Naive thymus-derived CD8-positive, alpha-beta T cell (primary cell): ENCODE results near the gene WDPCP. TPM values are rescaled to one million over a fixed set of nuclear protein-coding genes. Genes with fewer than 3 reads are reported as not detected.
"Not testable (repeated sequence)": the region's sequence is repeated elsewhere in the genome, so short reads cannot be mapped to it uniquely, and the experiment has no call there.

ENCODE experiments used
- ATAC-seq, 2 donors: fragments of 150-1000 bp; cut with Tn5 transposase in 1 of 2; sonication (Bioruptor Pico), chemical (Tn5 transposase) in 1 of 2; 1 replicate in 1 of 2; 2 replicates in 1 of 2; pipeline ENCODE4 v1.10.0; 2021; ENCODE audit warnings: mild to moderate bottlenecking in 2 of 2, moderate library complexity in 2 of 2
- POLR2A ChIA-PET: fragments of 350-600 bp; sonication (Branson Sonifier 250); formaldehyde crosslinking; loops from one replicate; lab custom pipeline; 2021; ENCODE audit warnings: antibody characterized with exemption; lab: Charles Lee
- DNase-seq, 10 donors: peaks; one replicate each; pipeline versions ENCODE4 v3.0.0 to v3.0.0-alpha.2; 2020 to 2022
- H3K27ac Mint-ChIP-seq, 10 donors: one replicate each; pipeline ENCODE4 v1.8.0; 2020 to 2022; ENCODE audit warnings: mild to moderate bottlenecking in 10 of 10, mixed read lengths in 10 of 10, moderate library complexity in 4 of 10, inconsistent platforms in 1 of 10
- H3K27me3 Mint-ChIP-seq, 5 donors: one replicate each; pipeline ENCODE4 v1.8.0; 2021 to 2022; ENCODE audit warnings: mixed read lengths in 5 of 5
- H3K36me3 Mint-ChIP-seq, 3 donors: one replicate each; pipeline ENCODE4 v1.8.0; 2020 to 2022; ENCODE audit warnings: mixed read lengths in 3 of 3, mild to moderate bottlenecking in 2 of 3, inconsistent platforms in 1 of 3
- H3K4me1 Mint-ChIP-seq, 4 donors: one replicate each; pipeline ENCODE4 v1.8.0; 2021 to 2022; ENCODE audit warnings: mixed read lengths in 4 of 4
- H3K4me3 Mint-ChIP-seq, 10 donors: one replicate each; pipeline ENCODE4 v1.8.0; 2020 to 2022; ENCODE audit warnings: mild to moderate bottlenecking in 10 of 10, mixed read lengths in 10 of 10, moderate library complexity in 6 of 10, inconsistent platforms in 1 of 10
- H3K9me3 Mint-ChIP-seq, 9 donors: one replicate each; pipeline ENCODE4 v1.8.0; 2020 to 2022; ENCODE audit warnings: mixed read lengths in 9 of 9, mild to moderate bottlenecking in 3 of 9, inconsistent platforms in 1 of 9, moderate library complexity in 1 of 9
- polyA plus RNA-seq, 3 donors: library from polyadenylated mRNA; unstranded; fragments of 300-500 nt; fragmentation: Illumina TruSeq; gene quantifications; one replicate each; pipeline ENCODE4 v1.2.3, GENCODE V29; 2021
- total RNA-seq, 8 experiments: library from RNA in 2 of 8; stranded (reverse) in 2 of 8; gene quantifications; one replicate each; pipeline ENCODE4 v1.2.3 and lab custom pipeline; 2021 to 2026

WDPCP gene
- total and polyA plus RNA-seq, 5 experiments from 2014 or later: 3.5 to 14.7 (median 7.9) TPM

DNA sequence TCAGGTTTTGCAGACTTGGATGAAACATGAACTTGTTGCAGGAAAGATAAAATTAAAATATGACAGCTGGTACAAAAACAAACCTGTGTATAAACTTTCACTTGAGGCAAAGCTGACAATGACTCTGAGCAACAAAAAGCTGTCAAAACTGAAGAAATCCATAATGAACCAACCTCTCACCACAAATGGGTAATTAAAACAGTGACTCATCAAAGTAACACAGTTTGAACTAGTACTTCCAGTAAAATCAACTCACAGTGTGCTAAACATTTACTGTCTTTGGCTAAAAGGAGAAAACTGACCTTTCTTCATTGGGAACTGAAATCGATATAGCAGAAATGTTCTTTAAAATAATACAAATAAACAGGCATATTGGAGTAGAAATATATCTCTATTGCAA lies 209.7 kb downstream of the WDPCP start:
- POLR2A ChIA-PET: no interaction called here
- DNase-seq: no peak
- H3K27me3 Mint-ChIP-seq: no peaks in the 10 kb centered on the region
- H3K27ac Mint-ChIP-seq: no peak overlapping the region
- no peak for ATAC-seq
- no peak overlapping the region for H3K4me3 Mint-ChIP-seq
- H3K36me3 Mint-ChIP-seq: peaks cover 22 to 59% (median 53%) of the 10 kb centered on the region in 3 donors
- no peaks in the 10 kb centered on the region for H3K4me1 Mint-ChIP-seq
- peaks cover 0 to 5% (median 3%) of the 10 kb centered on the region in 9 donors for H3K9me3 Mint-ChIP-seq

GRCh38 chr2:63374341-63374740 lies 213.9 kb downstream of the WDPCP start:
- Mint-ChIP-seq H3K27me3 (no peaks in the 10 kb centered on the region), H3K4me1 (no peaks in the 10 kb centered on the region), H3K9me3 (peaks cover 2 to 32% (median 20%) of the 10 kb centered on the region in 9 donors), H3K27ac (no peak overlapping the region), H3K36me3 (peaks cover 33 to 67% (median 47%) of the 10 kb centered on the region in 3 donors), H3K4me3 (no peak overlapping the region)
- ATAC-seq: no peak
- DNase-seq: no peak
- POLR2A ChIA-PET: no interaction called here

DNA sequence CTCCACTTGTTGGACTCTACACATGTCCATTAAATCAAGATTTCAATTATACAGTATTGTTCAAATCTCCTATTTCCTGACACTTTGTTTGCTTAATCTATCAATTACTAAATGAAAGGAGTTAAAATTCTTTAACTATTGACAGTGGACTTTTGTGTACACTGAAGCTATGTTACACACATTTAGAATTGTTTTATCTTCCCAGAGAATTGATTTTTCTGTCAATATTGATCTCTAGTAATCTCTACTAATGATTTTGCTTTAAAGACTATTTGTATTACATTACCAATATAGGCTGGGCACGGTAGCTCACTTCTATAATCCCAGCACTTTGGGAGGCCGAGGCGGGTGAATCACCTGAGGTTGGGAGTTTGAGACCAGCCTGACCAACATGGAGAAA lies 215.7 kb downstream of the WDPCP start:
- no peaks in the 10 kb centered on the region for H3K27me3 Mint-ChIP-seq
- no peaks in the 10 kb centered on the region for H3K4me1 Mint-ChIP-seq
- peaks cover 2 to 32% (median 20%) of the 10 kb centered on the region in 9 donors for H3K9me3 Mint-ChIP-seq
- no peak overlapping the region for H3K27ac Mint-ChIP-seq
- H3K4me3 Mint-ChIP-seq: no peak overlapping the region
- POLR2A ChIA-PET: no interaction called here
- DNase-seq: no peak
- ATAC-seq: no peak
- peaks cover 31 to 66% (median 42%) of the 10 kb centered on the region in 3 donors for H3K36me3 Mint-ChIP-seq

DNA sequence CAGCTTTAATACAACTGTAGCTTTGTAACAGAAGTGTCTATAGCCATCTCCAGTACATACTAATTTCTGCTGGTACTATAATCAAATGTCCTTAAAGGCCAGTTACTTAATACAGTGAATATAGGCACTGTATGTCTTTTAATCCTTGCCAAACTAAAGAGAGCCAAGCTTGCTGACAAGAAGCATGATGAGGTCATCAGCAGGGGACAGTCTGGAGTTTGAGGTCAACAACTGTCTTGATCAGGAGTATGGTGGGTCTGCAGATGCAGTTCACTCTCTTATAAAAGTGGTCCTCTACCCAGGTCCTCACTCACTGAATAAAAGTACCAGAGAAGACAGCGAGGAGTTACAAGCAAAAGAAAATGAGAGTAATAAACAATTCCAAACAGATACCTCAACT lies 219.1 kb downstream of the WDPCP start:
- Mint-ChIP-seq H3K9me3 (peaks cover 2 to 32% (median 20%) of the 10 kb centered on the region in 9 donors), H3K27me3 (no peaks in the 10 kb centered on the region), H3K36me3 (peaks cover 31 to 58% (median 32%) of the 10 kb centered on the region in 3 donors), H3K4me1 (peaks cover 0 to 3% (median 0%) of the 10 kb centered on the region in 4 donors), H3K4me3 (no peak overlapping the region), H3K27ac (no peak overlapping the region)
- ATAC-seq (no peak), DNase-seq (no peak)
- POLR2A ChIA-PET: no interaction called here

- Mint-ChIP-seq H3K27me3 (no peaks in the 10 kb centered on the region), H3K27ac (no peak overlapping the region), H3K4me3 (no peak overlapping the region), H3K4me1 (peaks cover 0 to 3% (median under 1%) of the 10 kb centered on the region in 4 donors), H3K36me3 (peaks cover 8 to 22% (median 12%) of the 10 kb centered on the region in 3 donors), H3K9me3 (peaks cover 0 to 3% (median 0%) of the 10 kb centered on the region in 9 donors)
- POLR2A ChIA-PET: no interaction called here
- ATAC-seq (no peak), DNase-seq (no peak)
Measured at GRCh38 chr2:63364866-63365265, 223.4 kb downstream of the WDPCP start.

DNA sequence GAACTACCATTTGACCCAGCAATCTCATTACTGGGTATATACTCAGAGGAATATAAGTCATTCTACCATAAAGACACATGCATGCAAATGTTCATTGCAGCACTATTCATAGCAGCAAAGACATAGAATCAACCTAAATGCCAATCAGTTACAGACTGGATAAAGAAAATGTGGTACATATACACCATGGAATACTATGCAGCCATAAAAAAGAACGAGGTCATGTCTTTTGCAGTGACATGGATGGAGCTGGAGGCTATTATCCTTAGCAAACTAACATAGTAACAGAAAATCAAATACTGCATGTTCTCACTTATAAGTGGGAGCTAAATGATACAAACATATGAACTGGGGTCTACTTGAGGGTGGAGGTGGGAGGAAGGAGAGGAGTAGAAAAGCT lies 230.6 kb downstream of the WDPCP start:
- H3K4me3 Mint-ChIP-seq, H3K4me1 Mint-ChIP-seq, H3K27me3 Mint-ChIP-seq, ATAC-seq, H3K27ac Mint-ChIP-seq, DNase-seq, POLR2A ChIA-PET: not testable (repeated sequence)
- H3K36me3 Mint-ChIP-seq: peaks cover 38 to 67% (median 43%) of the 10 kb centered on the region in 3 donors
- peaks cover 12 to 55% (median 36%) of the 10 kb centered on the region in 9 donors for H3K9me3 Mint-ChIP-seq

- ATAC-seq (no peak), DNase-seq (no peak)
- Mint-ChIP-seq H3K4me3 (no peak overlapping the region), H3K27ac (no peak overlapping the region), H3K4me1 (peaks cover 0 to 1% (median 0%) of the 10 kb centered on the region in 4 donors), H3K36me3 (peaks cover 35 to 79% (median 48%) of the 10 kb centered on the region in 3 donors), H3K9me3 (peaks cover 14 to 56% (median 42%) of the 10 kb centered on the region in 9 donors), H3K27me3 (no peaks in the 10 kb centered on the region)
- POLR2A ChIA-PET: no interaction called here
Measured at GRCh38 chr2:63347361-63347760, 240.9 kb downstream of the WDPCP start.

DNA sequence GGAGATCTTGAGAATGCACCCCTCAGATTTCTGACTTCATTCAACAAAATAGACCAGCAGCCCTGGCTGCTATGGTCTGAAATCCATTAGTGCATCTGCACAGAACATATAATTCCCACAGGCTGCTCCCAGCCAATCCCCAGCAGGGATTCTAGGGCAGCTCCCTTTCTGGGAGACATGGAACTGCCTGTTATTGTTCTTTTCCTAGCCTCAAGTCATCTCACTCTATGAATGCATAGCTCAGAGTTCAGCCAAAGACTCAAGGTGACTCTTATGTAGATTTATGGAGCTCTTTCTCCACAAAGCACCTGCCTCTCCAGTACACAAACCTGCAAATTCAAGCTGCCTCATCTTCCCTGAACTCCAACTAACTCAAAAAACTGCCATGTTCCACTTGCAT lies 241.9 kb downstream of the WDPCP start:
- no peaks in the 10 kb centered on the region for H3K27me3 Mint-ChIP-seq

DNA sequence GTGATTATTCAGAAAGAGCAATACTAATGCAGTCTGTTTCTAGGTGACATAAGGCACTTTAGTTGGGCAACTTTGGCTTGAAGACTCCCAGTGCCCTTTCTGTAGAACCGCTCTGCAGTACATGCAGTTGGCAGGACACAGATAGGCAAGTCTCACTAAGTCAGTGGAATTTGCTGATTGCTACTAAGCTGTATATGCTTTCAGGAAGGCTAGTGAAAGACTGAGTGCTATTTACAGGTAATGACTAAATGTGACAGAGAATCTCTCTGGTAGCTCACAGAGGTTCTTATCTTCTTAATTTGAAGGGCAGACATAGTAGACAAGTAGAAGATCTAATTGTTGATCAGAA lies 243.0 kb downstream of the WDPCP start:
- no peak for DNase-seq
- POLR2A ChIA-PET: no interaction called here
- ATAC-seq: no peak
- H3K27ac Mint-ChIP-seq: no peak overlapping the region
- no peak overlapping the region for H3K4me3 Mint-ChIP-seq
- H3K9me3 Mint-ChIP-seq: peaks cover 9 to 55% (median 35%) of the 10 kb centered on the region in 9 donors
- H3K27me3 Mint-ChIP-seq: no peaks in the 10 kb centered on the region
- peaks cover 0 to 1% (median 0%) of the 10 kb centered on the region in 4 donors for H3K4me1 Mint-ChIP-seq
- H3K36me3 Mint-ChIP-seq: peaks cover 23 to 75% (median 40%) of the 10 kb centered on the region in 3 donors

More for the DNA sequence above, 241.9 kb downstream of the WDPCP start:
- Mint-ChIP-seq H3K4me1 (peaks cover 0 to 1% (median 0%) of the 10 kb centered on the region in 4 donors), H3K4me3 (no peak overlapping the region), H3K9me3 (peaks cover 11 to 55% (median 37%) of the 10 kb centered on the region in 9 donors), H3K27ac (no peak overlapping the region), H3K36me3 (peaks cover 27 to 77% (median 44%) of the 10 kb centered on the region in 3 donors)
- POLR2A ChIA-PET: no interaction called here
- no peak for ATAC-seq
- no peak for DNase-seq

DNA sequence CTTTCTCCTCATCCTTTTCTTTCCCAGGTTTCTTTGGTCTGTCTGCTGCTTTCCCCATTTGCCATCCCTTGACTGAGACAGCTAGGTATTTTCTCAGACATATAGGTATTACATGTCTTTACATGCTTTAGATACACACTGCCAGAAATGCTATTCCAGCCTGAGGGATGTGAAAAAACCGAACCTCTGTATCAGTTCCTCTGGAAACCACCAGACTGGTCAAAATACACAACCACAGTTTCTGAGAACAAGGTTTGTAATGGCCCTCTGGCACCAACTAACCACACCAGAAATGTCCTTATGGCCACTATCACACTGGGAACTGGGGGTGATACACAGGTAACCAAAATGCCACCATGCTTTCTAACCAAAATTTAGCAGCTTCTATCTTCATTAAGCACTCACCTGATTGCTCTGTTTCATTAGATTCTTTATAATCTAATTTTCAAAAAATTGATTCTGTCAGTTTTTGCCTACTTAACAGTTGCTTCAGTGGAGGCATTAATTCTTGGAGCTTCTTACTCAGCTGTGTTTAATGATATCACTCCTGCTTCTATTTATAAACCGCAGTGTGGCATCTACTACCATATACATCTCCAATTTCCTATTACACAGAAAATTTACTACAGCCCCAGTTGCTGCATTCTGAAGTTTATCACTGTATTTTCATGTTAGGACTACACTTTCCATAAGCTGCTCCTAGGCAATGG lies 243.5 kb downstream of the WDPCP start:
- POLR2A ChIA-PET: no interaction called here
- peaks cover 23 to 75% (median 40%) of the 10 kb centered on the region in 3 donors for H3K36me3 Mint-ChIP-seq
- no peaks in the 10 kb centered on the region for H3K27me3 Mint-ChIP-seq
- DNase-seq (no peak), ATAC-seq (no peak)
- peaks cover 0 to 1% (median 0%) of the 10 kb centered on the region in 4 donors for H3K4me1 Mint-ChIP-seq
- H3K27ac Mint-ChIP-seq: no peak overlapping the region
- no peak overlapping the region for H3K4me3 Mint-ChIP-seq
- peaks cover 9 to 56% (median 34%) of the 10 kb centered on the region in 9 donors for H3K9me3 Mint-ChIP-seq

DNA sequence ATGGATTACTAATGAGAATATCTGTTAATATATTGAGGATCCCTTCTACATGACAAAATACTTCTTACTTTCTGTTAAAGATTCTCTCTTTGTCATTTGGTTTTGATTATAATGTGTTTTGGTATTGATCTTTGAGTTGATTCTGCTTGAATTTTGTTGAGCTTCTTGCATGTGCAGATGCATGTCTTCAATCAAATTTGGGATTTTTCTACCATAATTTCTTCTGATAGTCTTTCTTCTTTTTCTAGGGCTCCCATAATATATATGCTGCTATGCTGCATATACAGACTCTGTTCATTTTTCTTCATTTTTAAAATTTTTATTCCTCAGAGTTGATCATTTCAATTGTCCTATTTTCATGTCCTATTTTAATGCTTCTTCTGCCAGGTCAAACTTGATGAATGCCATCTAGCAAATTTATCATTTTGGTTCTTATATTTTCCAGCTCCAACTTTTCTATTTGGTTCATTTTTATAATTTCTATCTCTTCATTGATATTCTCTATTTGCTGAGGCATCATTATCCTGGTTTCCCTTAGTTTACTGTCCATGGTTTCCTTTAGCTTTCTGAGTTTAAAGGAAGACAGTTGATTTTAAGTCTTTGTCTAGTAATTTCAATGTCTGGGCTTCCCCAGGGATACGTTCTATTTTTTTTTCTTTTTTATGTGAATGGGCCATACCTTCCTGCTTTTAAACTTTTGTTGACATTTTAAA lies 244.7 kb downstream of the WDPCP start:
- no peak overlapping the region for H3K4me3 Mint-ChIP-seq
- H3K27ac Mint-ChIP-seq: no peak overlapping the region
- no peak for DNase-seq
- POLR2A ChIA-PET: no interaction called here
- H3K9me3 Mint-ChIP-seq: peaks cover 9 to 60% (median 39%) of the 10 kb centered on the region in 9 donors
- peaks cover 19 to 75% (median 40%) of the 10 kb centered on the region in 3 donors for H3K36me3 Mint-ChIP-seq
- ATAC-seq: no peak
- H3K4me1 Mint-ChIP-seq: peaks cover 0 to 1% (median 0%) of the 10 kb centered on the region in 4 donors
- no peaks in the 10 kb centered on the region for H3K27me3 Mint-ChIP-seq

GRCh38 chr2:63340443-63340842 lies 247.8 kb downstream of the WDPCP start:
- no peak overlapping the region for H3K27ac Mint-ChIP-seq
- no peaks in the 10 kb centered on the region for H3K27me3 Mint-ChIP-seq

DNA sequence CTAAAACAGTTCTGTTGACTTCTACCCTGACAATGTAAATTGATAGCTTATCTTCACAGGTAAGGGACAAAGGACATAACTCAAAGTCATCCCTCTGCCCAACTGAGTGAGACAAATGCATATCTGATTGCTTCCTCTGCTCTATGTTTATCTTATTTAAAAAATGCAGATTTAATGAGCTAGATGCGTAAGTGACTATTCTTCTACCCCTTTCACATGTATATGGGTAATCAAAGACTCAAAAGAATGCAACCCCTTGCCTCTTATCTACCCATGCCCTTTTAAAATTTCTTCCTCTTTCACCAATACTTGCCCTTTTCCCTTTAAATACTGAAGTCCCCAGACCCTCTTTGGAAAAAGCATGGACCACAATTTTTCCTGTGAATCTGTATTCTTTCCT lies 253.4 kb downstream of the WDPCP start:
- Mint-ChIP-seq H3K27ac (no peak overlapping the region), H3K36me3 (peaks cover 4 to 56% (median 20%) of the 10 kb centered on the region in 3 donors), H3K27me3 (no peaks in the 10 kb centered on the region), H3K9me3 (peaks cover 0 to 28% (median 13%) of the 10 kb centered on the region in 9 donors), H3K4me3 (no peak overlapping the region), H3K4me1 (no peaks in the 10 kb centered on the region)
- DNase-seq (no peak), ATAC-seq (no peak)
- POLR2A ChIA-PET: no interaction called here

More at GRCh38 chr2:63340443-63340842, 247.8 kb downstream of the WDPCP start:
- Mint-ChIP-seq H3K9me3 (peaks cover 7 to 63% (median 36%) of the 10 kb centered on the region in 9 donors), H3K4me1 (peaks cover 0 to 1% (median 0%) of the 10 kb centered on the region in 4 donors), H3K4me3 (no peak overlapping the region), H3K36me3 (peaks cover 15 to 71% (median 31%) of the 10 kb centered on the region in 3 donors)
- POLR2A ChIA-PET: no interaction called here
- DNase-seq: no peak
- ATAC-seq: no peak
